K562 (cell line): ENCODE measurements around the gene ZBTB39. TPM values are rescaled to one million over a fixed set of nuclear protein-coding genes. Genes with fewer than 3 reads are reported as not detected.

Experiments used
- CBFA2T3 ChIP-seq: fragments of 450-650 bp; IDR thresholded peaks from 2 replicates; pipeline ENCODE4 v1.6.1; 2017
- CCAR2 ChIP-seq: fragments of 200-400 bp; formaldehyde crosslinking; IDR thresholded peaks from 2 replicates; pipeline ENCODE4 v1.6.1; 2017; ENCODE audit warnings: mild to moderate bottlenecking, low read depth, low read length
- CHD1 ChIP-seq: fragments of 200-600 bp; sonication (generic); IDR thresholded peaks from one replicate; pipeline ENCODE4 v1.6.1; 2012; ENCODE audit warnings: mild to moderate bottlenecking, moderate library complexity, low read length, inconsistent platforms
- DIDO1 ChIP-seq: fragments of 450-650 bp; IDR thresholded peaks from 2 replicates; pipeline ENCODE4 v1.6.1; 2016; ENCODE audit warnings: low read depth, missing biosample characterization, missing genetic modification characterization
- ETS1 ChIP-seq: conservative IDR thresholded peaks from 2 replicates; pipeline ENCODE4 v1.6.1; 2011; ENCODE audit warnings: low read depth, mild to moderate bottlenecking, low read length; ENCODE audit not compliant: control insufficient read depth
- FOXK2 ChIP-seq, 2 experiments: fragments of 450-650 bp; IDR thresholded peaks in 1 of 2; conservative IDR thresholded peaks in 1 of 2; 2 replicates each; pipeline ENCODE4 v1.6.1; 2016; ENCODE audit warnings: low read depth in 2 of 2, mild to moderate bottlenecking in 1 of 2
- GTF2B ChIP-seq: IDR thresholded peaks from 2 replicates; pipeline ENCODE4 v1.6.1; 2011; ENCODE audit not compliant: insufficient read length; ENCODE audit errors: extremely low read depth
- HMBOX1 ChIP-seq: sonication (generic); IDR thresholded peaks from 2 replicates; pipeline ENCODE4 v1.6.1; 2016
- HNRNPL ChIP-seq: fragments of 200-400 bp; formaldehyde crosslinking; IDR thresholded peaks from 2 replicates; pipeline ENCODE4 v1.6.1; 2017; ENCODE audit warnings: low read depth, mild to moderate bottlenecking, low read length
- IRF9 ChIP-seq: fragments of 450-650 bp; IDR thresholded peaks from 2 replicates; pipeline ENCODE4 v1.6.1; 2016; ENCODE audit warnings: missing biosample characterization, missing genetic modification characterization
- MAFG ChIP-seq: fragments of 450-650 bp; conservative IDR thresholded peaks from 2 replicates; pipeline ENCODE4 v1.6.1; 2016; ENCODE audit warnings: missing genetic modification characterization, missing compliant biosample characterization
- MEIS2 ChIP-seq: fragments of 450-650 bp; IDR thresholded peaks from 2 replicates; pipeline ENCODE4 v1.6.1; 2014; ENCODE audit warnings: mild to moderate bottlenecking; ENCODE audit not compliant: partially characterized antibody
- NFATC3 ChIP-seq: fragments of 450-650 bp; IDR thresholded peaks from 2 replicates; pipeline ENCODE4 v1.6.1; 2017; ENCODE audit warnings: mild to moderate bottlenecking
- NFRKB ChIP-seq: fragments of 450-650 bp; IDR thresholded peaks from 2 replicates; pipeline ENCODE4 v1.6.1; 2016; ENCODE audit warnings: low read depth
- SMAD2 ChIP-seq: fragments of 150-350 bp; IDR thresholded peaks from 2 replicates; pipeline ENCODE4 v1.6.1; 2014; ENCODE audit warnings: low read depth, mild to moderate bottlenecking, low read length
- SRSF1 ChIP-seq: fragments of 200-400 bp; formaldehyde crosslinking; IDR thresholded peaks from 2 replicates; pipeline ENCODE4 v1.6.1; 2017; ENCODE audit warnings: mild to moderate bottlenecking, low read depth, low read length, moderate library complexity
- STAG1 ChIP-seq: sonication (generic); formaldehyde crosslinking; IDR thresholded peaks from 2 replicates; pipeline ENCODE4 v1.5.0; 2020; ENCODE audit warnings: missing genetic modification reagents, borderline replicate concordance
- USF2 ChIP-seq: sonication (generic); formaldehyde crosslinking; IDR thresholded peaks from 2 replicates; pipeline ENCODE4 v1.5.0; 2020; ENCODE audit warnings: missing genetic modification reagents
- ZBTB12 ChIP-seq: fragments of 250-450 bp; sonication (Bioruptor Pico); IDR thresholded peaks from 2 replicates; pipeline ENCODE4 v1.4.0; 2020
- ZNF449 ChIP-seq: fragments of 250-450 bp; sonication (Bioruptor Pico); IDR thresholded peaks from 2 replicates; pipeline ENCODE4 v1.8.0; 2022; ENCODE audit warnings: moderate library complexity, mild to moderate bottlenecking, inconsistent platforms
- polyA plus RNA-seq, 8 experiments: library from polyadenylated mRNA; depleted of rRNA in 4 of 8; stranded (reverse) in 5 of 8; unstranded in 3 of 8; fragments of >200 nt; fragmentation: Nextera tagmentation in 2 of 8; fragmentation: Illumina TruSeq in 1 of 8; extraction: Ambion mirVana in 2 of 8; extraction: Trizol in 1 of 8; gene quantifications; 2 replicates each; pipeline versions ENCODE4 v1.2.1 to v1.2.3, GENCODE V29; 2011 to 2014; ENCODE audit warnings: inconsistent platforms in 1 of 8, missing spikeins in 1 of 8
- total RNA-seq, 7 experiments: library from RNA; depleted of rRNA in 6 of 7; stranded (reverse); fragments of >200 nt in 6 of 7; fragmentation: Illumina TruSeq in 2 of 7; extraction: Trizol in 2 of 7; gene quantifications; 2 replicates each; pipeline versions ENCODE4 v1.2.1 to v1.2.3, GENCODE V29; 2011 to 2021; ENCODE audit warnings: low replicate concordance in 1 of 7

Gene ZBTB39
- total and polyA plus RNA-seq, 9 of the 15 experiments (the other 6 are each of a cell fraction or from before 2014, with no cell fraction given), result 3.3 to 13.3 (median 8.6) TPM

- TF ChIP-seq USF2 (no peak), FOXK2 (conservative IDR thresholded peaks at IDR 0.05 in 1 of 2, IDR thresholded peaks at IDR 0.05 in 1 of 2; ENCODE audit: low read depth in 2 of 2) (peak; percentile 64 to 66; a peak in 2 of 4 replicates), STAG1 (CRISPR knock-in tag) (no peak), CCAR2 (0 out of 2 replicates have a peak, but pooled peaks have one; percentile 48), DIDO1 (tag) (peak; percentile 85; the same call in 1 of the 2 replicates), ZBTB12 (CRISPR knock-in tag) (peak; percentile 63; the same call in 1 of the 2 replicates), ZNF449 (CRISPR knock-in tag) (no peak), GTF2B (no peak), HNRNPL (no peak), CHD1 (no peak), HMBOX1 (peak; percentile 76), MEIS2 (peak; percentile 64), ETS1 (peak; percentile 91), IRF9 (tag) (no peak), CBFA2T3 (peak; percentile 100), SMAD2 (no peak), SRSF1 (no peak), NFATC3 (peak; percentile 83), MAFG (0 out of 2 replicates have a peak, but pooled peaks have one; percentile 4), NFRKB (0 out of 2 replicates have a peak, but pooled peaks have one; percentile 40)
Measured at GRCh38 chr12:56988207-56988739, 18.1 kb downstream of the ZBTB39 start (continued).
